GM19023 (cell line): ENCODE data around the gene PERCC1.
"Not testable (repeated sequence)": the region's sequence is repeated elsewhere in the genome, so short reads cannot be mapped to it uniquely, and the experiment has no call there.

ENCODE experiments used
- ATAC-seq: cut with Tn5 transposase; IDR thresholded peaks from one replicate; pipeline ENCODE4 v1.9.1; 2021; ENCODE audit warnings: mild to moderate bottlenecking, moderate library complexity; ENCODE audit not compliant: unreplicated experiment

PERCC1 gene

DNA sequence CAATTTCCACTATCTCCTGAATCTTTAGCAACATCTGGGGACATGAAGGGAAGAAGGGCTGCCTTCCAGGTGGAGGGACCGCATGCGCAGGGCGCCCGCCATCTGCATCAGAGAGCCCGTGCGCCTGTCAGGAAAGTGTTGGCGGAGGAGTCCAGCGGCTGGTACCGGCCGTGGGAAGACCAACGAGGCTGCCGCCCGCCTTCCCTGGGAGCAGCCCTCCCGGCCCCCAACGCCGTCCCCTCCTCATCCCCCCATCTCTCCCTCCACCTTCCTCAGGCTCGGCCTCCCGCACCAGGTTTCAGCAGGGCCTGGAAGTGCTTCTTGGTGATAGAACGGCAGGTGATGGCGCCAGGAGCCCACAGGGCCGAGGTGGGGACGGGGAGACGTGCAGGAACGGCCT is 35.2 kb downstream of the PERCC1 start:
- ATAC-seq: no peak

DNA sequence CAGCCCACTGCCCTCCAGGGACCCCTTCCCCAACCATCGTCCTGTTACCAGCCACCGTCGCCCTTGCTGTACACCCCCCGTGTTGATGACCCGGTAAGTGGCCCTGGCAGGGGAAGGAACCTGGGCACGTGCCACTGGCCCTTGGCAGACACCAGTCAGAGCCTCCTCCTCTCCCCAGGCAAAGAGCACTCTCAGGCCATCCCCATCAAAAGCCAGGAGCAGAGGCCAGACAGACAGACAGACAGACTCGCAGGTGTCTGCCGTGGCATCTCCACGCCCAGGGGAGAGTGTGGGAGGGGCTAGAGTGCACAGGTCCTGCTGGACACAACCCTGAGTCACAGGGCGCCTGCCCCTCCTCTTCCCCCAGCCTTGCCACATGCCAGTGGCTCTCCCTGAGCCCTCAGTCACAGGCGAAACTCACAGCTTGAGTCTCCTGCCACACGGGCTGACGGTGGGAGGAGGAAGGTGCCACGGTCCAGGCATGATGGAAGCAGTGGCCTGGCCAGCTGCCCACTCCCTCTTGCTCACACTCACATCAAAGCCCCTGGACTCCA is 36.2 kb downstream of the PERCC1 start:
- ATAC-seq: no peak

DNA sequence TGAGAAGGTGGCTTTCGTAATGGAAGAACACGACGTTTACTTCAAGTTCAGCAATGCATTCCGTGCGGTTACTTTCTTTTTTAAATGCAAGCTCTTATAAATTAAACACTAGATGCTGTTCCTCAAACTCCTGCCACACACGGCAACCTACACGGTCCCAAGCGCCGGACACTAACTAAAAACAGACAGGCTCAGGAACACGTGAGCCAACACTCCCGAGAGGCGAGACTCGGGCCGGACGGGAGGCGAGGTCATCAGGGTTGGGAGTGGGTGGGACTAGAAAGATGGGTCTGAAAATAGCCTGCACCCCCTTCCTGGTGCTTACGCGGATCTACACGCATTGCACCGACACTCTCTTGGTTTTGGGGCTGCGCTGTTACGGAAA is 37.5 kb downstream of the PERCC1 start:
- no peak for ATAC-seq

DNA sequence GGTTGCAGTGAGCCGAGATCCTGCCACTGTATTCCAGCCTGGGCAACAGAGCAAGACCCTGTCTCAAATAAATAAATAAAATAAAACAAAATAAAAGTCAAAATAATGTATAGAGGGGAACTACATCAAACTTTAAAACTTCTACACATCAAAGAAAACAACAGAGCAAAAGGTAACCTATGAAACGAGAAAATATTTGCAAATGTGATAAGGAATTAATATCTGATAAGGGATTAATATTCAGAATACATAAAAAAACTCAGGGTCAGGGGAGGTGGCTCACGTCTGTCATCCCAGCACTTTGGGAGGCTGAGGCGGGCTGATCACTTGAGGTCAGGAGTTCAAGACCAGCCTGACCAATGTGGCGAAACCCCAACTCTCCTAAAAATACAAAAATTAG is 38.3 kb downstream of the PERCC1 start:
- not testable (repeated sequence) for ATAC-seq

DNA sequence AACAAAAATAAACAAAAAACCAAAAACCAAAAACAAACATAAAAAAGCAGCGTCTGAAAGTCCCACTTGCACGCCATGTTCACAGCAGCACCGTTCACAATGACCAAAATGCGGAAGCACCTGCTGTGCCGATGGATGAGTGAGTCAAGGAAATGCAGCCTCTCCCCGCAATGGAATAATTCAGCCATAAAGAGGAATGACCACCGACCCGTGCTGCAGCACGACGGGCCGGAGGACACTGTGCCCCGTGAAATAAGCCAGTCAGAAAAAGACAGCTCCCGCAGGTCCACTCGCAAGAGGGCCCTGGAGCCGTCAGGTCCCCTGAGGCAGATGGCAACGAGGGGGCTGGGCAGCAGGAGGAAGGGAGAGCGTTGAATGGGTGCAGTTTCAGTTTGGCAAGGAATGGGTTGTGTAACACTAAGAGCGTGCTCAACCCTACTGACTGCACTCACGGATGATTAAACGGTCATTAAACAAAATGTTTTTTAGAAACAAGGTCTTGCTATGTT is 38.9 kb downstream of the PERCC1 start:
- no peak for ATAC-seq

DNA sequence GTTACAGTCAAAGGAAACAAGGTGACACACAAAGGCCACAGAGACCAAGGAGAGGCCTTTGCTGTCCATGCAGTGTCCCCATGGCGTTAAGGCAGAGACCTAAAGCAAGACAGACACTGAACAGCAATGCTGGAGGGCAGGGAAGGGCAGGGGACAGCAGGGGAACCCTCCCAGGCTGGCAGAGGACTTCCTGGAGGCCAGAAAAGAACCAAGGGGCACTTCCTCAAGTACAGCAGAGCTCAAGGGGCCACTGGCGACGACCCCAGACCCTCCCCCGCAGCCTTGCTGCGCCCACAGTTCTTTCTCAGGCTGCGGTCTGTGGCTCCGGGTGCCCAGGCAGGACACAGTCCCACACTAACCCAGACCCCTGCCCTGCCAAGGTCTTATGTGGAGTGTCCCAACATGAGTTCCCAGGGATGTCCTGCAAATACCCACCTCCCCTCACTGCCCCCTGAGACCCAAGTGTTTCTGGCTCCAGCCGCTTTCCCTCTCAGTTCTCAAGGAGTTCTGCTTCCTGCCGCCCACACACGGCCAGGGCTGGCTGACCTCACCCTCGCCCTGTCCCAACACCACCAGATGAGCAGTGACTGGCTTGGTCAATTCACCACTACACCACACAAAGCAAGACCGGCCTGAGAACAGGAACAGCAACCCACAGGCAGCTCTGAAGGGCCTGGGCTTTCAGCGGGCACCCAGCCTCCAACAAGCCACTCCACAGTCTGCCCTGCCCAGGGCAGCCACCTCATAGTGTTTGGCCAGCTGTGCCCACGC is 39.8 kb downstream of the PERCC1 start:
- ATAC-seq: no peak

DNA sequence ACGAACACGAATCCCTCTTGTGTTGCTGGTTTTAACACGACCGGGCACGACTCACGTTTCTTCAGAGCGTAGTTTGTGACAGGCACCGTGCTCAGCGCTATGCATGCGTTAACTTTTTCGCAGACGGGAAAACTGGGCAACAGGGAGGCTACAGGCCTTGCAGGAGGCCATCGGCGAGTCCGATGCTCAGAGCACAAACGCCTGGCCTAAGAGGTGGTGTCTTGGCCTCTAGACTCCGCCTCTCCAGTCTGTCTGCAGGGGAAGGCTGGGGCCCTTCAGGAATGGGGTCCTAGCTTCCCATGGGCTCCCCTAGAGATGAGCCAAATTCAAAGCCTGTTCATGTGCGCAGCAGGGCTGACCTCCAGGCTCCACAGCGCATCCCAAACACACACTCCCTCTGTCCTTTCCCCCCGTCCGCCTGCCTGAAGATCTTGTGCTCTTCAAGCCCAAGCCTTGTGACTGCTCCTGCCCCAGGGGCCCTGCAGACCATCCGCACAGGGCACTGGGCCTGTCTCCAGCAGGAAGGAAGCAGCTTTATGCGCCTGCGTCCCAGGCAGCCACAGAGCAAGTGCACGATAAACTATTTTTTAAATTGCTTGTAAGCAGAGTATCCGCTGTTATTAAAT is 40.8 kb downstream of the PERCC1 start:
- no peak for ATAC-seq

DNA sequence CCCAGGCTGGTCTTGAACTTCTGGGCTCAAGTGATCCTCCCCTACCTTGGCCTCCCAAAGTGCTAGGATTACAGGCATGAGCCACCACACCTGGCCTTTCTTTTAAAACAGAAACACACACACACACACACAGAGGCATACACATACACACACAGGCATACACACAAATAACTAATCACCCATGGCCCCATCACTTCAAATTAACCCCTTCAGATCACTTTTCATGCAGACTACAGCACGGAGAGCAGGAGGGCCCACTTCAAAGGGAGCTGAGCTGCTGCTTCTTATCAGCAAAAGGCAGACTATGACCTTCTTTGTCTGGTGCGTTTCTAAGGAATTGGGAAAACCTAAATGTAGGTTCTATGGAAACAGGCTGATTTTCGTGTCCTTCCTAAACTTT is 42.1 kb downstream of the PERCC1 start:
- no peak for ATAC-seq

DNA sequence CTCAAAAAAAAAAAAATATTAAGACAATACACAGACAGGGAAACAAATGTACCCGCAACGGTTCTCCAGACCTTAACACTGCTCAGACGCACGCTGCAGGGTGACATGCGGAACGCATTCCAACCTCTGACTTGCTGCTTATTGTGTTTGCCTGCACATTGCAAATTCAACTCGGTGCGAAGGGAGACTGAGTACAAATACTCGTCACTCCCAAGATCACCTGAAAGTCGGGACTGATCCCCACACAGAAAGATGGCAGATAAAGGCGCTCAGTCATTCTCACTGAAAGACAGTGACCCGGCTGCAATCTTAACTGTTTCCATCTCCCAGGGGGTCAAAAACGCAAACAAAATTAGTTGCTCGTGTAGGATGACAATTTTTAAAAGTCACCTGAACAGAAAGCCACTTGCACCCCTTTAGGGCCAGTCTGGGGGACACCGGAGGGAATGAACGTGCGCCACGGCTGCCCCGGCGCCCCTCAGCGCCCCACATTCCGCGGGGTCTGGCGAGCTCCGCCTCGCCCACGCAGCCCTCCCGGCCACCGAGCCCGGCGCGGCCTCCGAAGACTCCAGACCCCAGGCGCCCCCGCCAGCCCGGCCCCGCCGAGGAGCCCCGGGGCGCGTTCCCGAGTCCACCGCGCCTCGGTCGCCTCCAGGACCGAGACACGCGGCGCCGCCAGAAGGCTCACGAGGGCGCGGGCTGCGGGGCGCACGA is 43.4 kb downstream of the PERCC1 start:
- no peak for ATAC-seq

DNA sequence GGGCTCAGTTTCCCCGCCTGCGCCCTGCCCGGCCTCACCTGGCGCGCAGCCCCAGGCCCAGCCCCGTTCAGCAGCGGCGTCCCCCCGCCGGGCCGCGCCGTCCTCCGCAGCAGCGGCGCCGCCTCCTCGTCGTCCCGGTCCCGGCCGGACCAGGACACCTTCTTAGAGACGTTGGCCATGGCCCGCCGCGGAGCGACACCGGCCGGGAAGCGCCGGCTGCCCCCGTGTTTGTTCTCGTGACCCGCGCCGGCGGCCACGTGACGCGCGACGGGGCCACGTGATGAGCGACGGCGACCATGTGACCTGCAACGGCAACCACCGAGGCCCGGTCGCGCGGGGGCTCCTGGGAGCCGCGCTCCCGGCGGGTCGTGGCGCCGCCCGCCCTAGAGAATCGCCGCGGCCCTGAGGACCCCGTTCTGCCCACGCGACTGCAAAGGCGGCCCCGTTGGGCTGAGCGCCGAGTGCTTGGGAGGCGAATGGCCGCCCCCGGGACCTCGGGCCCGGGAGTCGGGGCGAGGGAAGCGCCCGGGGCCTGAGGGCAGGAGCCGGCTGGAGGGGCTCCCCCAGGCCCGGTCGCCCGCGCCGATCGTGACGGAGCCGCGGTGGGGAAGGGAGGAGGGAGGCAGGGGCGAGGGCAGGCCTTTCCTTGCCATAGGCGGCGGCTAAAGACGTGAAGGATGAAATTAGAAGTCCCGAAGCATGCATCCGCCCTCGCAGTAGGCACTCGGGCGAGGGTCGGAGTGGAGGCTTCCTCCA is 44.1 kb downstream of the PERCC1 start, which contains the start of gene CLCN7:
Gene CLCN7, minus strand, starts transcription at position 233 of the 756 bp plus-strand sequence. Its CDS starts 54 bp downstream, at position 179.
- ATAC-seq: peak; percentile 86

DNA sequence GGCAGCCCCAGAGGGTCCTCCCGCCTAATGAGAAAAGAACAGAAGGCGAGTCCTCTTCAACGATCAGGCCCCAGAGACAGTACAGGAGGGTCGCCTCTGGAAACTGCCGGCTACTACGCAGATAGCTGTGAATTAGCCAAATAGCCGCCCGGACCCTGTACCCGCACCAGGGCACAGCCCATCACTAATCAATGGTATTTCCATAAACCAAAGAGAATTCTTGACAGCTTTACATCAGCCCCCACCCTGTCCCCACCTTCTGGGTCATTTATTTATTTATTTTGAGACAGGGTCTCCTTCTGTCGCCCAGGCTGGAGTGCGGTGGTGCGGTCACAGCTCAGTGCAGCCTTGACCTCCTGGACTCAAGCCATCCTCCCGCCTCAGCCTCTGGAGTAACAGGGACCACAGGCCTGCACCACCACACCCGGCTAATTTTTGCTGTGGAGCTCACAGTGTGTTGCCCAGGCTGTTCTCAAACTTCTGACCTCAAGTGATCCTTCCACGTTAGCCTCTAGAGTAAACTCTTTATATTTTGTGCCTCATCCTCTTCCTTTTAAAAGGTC is 44.8 kb downstream of the PERCC1 start:
- ATAC-seq: no peak

DNA sequence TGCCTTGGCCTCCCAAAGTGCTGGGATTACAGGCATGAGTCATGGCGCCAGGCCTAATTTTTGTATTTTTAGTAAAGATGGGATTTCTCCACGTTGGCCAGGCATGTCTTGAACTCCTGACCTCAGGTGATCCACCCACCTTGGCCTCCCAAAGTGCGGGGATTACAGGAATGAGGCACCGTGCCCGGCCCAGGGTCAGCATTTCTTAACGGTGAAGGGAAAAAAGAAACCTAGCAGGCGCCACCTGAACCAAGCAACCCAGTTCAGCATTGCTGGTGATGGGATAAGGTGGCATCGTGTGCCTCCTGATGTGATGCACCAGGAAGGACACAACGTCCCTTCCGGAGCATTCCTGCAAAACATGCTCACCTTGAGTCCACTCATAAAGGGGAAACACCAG is 46.2 kb downstream of the PERCC1 start:
- no peak for ATAC-seq

DNA sequence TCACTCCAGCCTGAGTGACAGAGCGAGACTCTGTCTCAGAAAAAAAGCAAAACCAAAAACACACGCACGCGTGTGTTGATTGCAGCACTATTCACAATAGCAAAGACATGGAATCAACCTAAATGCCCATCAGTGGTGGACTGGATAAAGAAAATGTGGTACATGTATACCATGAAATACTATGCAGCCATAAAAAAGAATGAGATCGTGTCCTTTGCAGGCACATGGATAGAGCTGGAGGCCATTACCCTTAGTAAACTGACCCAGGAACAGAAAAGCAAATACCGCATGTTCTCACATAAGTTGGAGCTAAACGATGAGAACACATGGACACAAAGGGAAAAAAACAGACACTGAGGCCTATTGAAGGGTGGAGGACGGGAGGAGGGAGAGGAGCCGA is 48.1 kb downstream of the PERCC1 start:
- ATAC-seq: not testable (repeated sequence)

DNA sequence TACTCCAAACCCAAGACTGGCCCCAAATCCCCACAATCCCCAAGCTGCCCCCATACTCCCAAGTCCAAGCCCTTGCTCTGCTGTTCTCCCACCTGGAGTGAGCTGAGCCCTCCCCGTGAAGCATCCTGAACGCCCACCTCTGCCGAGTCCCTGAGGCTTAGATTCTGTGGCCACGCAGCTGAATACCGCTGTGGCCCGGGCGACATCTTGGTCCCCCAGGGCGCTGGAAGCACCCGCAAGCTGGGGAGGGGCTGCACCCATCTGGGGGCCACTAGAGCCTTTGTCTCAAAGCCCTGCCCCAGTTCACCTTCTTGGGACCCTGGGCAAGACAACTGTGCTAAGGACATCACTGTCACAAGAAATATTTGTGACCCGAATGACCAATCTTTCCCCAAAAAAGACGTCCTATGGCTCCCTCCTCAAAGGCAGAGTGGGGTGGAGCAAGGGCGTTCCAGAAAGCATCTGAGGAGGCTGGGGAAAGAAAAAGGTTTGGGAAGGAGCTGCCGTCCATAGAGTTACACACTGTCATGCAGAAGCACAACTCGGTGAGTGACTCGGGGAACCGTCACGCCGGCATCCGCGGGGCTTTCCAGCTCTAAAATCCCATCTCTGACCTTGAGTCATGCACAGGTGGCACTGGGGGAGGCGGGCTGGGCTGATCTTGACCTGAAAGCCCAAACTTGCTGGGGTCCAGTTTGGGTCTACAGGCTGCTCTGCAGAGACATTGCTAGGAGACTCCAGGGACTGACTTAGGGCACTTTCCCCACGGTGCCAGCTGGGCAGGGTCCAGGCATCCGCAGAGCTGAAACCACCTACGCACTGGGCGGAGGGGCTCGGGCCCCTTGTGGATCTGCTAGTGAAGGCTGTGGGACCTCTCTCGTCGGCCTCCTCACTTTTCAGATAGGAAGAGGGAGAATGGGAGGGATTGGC is 51.3 kb downstream of the PERCC1 start:
- ATAC-seq: no peak
